ENCODE measurements around the gene STON2. TPM values are rescaled to one million over a fixed set of nuclear protein-coding genes. Genes with fewer than 3 reads are reported as not detected.

The STON2 gene
- total and polyA plus RNA-seq, 4 donors = 1.9 to 30.0 (median 7.3) TPM

DNA sequence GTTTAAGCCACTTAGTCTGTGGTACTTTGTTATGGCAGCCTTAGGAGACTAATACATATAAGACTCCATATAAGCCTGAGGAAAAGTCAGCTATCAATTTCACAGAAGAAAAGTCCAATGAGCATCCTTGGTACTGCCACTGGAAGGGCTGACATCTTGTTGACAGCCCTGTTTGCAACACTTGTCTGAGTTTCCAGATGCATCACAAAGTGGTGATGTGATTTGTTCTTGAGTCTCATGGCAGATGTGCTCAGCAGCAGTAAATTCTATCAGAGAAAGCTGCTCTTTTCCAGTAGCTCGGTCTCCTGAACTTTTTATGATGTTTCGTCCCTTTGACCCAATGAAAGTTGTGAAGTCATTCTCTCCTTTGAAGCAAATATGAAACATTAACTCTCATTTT, 54.3 kb downstream of the STON2 start:
- no peak for DNase-seq (ENCODE audit: low spot score)
- Histone ChIP-seq H3K9me3 (ENCODE audit: control insufficient read depth in 4 of 4, low read length in 3 of 4) (no peaks in the 10 kb centered on the region), H3K9ac (ENCODE audit: low read depth in 1 of 2, low read length in 2 of 2) (no peak overlapping the region), H3K27me3 (ENCODE audit: control insufficient read depth in 4 of 4, insufficient read depth in 4 of 4, low read length in 3 of 4) (no peaks in the 10 kb centered on the region), H3K4me1 (ENCODE audit: control insufficient read depth in 4 of 4, insufficient read depth in 4 of 4, low read length in 3 of 4) (no peaks in the 10 kb centered on the region), H3K27ac (ENCODE audit: low read depth in 1 of 2, low read length in 2 of 2) (no peak overlapping the region), H3K36me3 (ENCODE audit: control insufficient read depth in 4 of 4, insufficient read depth in 3 of 4, low read depth in 1 of 4, low read length in 3 of 4) (no peaks in the 10 kb centered on the region), H3K4me3 (ENCODE audit: low read depth in 1 of 3, low read length in 3 of 3) (no peak overlapping the region)
- TF ChIP-seq JUND (IDR thresholded peaks at IDR 0.05) = no peak
- TF ChIP-seq NR2F2 (IDR thresholded peaks at IDR 0.05) = no peak
- no peak for TF ChIP-seq ATF3 (IDR thresholded peaks at IDR 0.05)
- no peak for TF ChIP-seq FOXA1 (IDR thresholded peaks at IDR 0.05)
- TF ChIP-seq EGR1 (IDR thresholded peaks at IDR 0.05; ENCODE audit: low read depth in 2 of 2) = no peak
- no peak for TF ChIP-seq TAF1 (conservative IDR thresholded peaks at IDR 0.05)
- no peak for TF ChIP-seq FOXA2 (IDR thresholded peaks at IDR 0.05)
- TF ChIP-seq YY1 (IDR thresholded peaks at IDR 0.05) = no peak
- TF ChIP-seq MAX (IDR thresholded peaks at IDR 0.05) = no peak
- no peak for TF ChIP-seq RAD21 (IDR thresholded peaks at IDR 0.05)
- no peak for TF ChIP-seq HNF4G (IDR thresholded peaks at IDR 0.05)
- TF ChIP-seq, protein P1, sequence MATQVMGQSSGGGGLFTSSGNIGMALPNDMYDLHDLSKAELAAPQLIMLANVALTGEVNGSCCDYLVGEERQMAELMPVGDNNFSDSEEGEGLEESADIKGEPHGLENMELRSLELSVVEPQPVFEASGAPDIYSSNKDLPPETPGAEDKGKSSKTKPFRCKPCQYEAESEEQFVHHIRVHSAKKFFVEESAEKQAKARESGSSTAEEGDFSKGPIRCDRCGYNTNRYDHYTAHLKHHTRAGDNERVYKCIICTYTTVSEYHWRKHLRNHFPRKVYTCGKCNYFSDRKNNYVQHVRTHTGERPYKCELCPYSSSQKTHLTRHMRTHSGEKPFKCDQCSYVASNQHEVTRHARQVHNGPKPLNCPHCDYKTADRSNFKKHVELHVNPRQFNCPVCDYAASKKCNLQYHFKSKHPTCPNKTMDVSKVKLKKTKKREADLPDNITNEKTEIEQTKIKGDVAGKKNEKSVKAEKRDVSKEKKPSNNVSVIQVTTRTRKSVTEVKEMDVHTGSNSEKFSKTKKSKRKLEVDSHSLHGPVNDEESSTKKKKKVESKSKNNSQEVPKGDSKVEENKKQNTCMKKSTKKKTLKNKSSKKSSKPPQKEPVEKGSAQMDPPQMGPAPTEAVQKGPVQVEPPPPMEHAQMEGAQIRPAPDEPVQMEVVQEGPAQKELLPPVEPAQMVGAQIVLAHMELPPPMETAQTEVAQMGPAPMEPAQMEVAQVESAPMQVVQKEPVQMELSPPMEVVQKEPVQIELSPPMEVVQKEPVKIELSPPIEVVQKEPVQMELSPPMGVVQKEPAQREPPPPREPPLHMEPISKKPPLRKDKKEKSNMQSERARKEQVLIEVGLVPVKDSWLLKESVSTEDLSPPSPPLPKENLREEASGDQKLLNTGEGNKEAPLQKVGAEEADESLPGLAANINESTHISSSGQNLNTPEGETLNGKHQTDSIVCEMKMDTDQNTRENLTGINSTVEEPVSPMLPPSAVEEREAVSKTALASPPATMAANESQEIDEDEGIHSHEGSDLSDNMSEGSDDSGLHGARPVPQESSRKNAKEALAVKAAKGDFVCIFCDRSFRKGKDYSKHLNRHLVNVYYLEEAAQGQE (IDR thresholded peaks at IDR 0.05) = no peak
- TF ChIP-seq, protein P2, sequence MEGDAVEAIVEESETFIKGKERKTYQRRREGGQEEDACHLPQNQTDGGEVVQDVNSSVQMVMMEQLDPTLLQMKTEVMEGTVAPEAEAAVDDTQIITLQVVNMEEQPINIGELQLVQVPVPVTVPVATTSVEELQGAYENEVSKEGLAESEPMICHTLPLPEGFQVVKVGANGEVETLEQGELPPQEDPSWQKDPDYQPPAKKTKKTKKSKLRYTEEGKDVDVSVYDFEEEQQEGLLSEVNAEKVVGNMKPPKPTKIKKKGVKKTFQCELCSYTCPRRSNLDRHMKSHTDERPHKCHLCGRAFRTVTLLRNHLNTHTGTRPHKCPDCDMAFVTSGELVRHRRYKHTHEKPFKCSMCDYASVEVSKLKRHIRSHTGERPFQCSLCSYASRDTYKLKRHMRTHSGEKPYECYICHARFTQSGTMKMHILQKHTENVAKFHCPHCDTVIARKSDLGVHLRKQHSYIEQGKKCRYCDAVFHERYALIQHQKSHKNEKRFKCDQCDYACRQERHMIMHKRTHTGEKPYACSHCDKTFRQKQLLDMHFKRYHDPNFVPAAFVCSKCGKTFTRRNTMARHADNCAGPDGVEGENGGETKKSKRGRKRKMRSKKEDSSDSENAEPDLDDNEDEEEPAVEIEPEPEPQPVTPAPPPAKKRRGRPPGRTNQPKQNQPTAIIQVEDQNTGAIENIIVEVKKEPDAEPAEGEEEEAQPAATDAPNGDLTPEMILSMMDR (IDR thresholded peaks at IDR 0.05; ENCODE audit: low read depth, low read length, missing input control) = no peak
- no peak for TF ChIP-seq SP1 (IDR thresholded peaks at IDR 0.05)
- TF ChIP-seq RXRA (IDR thresholded peaks at IDR 0.05) = no peak
- TF ChIP-seq GABPA (IDR thresholded peaks at IDR 0.05 in 1 of 2, conservative IDR thresholded peaks at IDR 0.05 in 1 of 2) = no peak
- TF ChIP-seq, protein P3, sequence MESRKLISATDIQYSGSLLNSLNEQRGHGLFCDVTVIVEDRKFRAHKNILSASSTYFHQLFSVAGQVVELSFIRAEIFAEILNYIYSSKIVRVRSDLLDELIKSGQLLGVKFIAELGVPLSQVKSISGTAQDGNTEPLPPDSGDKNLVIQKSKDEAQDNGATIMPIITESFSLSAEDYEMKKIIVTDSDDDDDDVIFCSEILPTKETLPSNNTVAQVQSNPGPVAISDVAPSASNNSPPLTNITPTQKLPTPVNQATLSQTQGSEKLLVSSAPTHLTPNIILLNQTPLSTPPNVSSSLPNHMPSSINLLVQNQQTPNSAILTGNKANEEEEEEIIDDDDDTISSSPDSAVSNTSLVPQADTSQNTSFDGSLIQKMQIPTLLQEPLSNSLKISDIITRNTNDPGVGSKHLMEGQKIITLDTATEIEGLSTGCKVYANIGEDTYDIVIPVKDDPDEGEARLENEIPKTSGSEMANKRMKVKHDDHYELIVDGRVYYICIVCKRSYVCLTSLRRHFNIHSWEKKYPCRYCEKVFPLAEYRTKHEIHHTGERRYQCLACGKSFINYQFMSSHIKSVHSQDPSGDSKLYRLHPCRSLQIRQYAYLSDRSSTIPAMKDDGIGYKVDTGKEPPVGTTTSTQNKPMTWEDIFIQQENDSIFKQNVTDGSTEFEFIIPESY (IDR thresholded peaks at IDR 0.05) = no peak
- TF ChIP-seq HNF4A (conservative IDR thresholded peaks at IDR 0.05) = no peak
- 96% methylated on average over 2 of the region's 2 CpGs for WGBS
